MG63 (cell line): ENCODE measurements around the gene KIZ. TPM values are rescaled to one million over a fixed set of nuclear protein-coding genes. Genes with fewer than 3 reads are reported as not detected.
A peak's percentile ranks its signal among the peaks of the same experiment; 100 is the strongest.

Experiments used
- DNase-seq: peaks from one replicate; pipeline ENCODE4 v3.0.0-alpha.2; 2020
- H3K27me3 ChIP-seq: fragments of 250-450 bp; sonication (Bioruptor Pico); 2 replicates; pipeline ENCODE4 v1.5.1; 2020; ENCODE audit warnings: mild to moderate bottlenecking, moderate library complexity
- H3K36me3 ChIP-seq: fragments of 250-450 bp; sonication (Bioruptor Pico); 2 replicates; pipeline ENCODE4 v1.5.1; 2020; ENCODE audit warnings: mild to moderate bottlenecking, moderate library complexity
- H3K4me3 ChIP-seq: fragments of 250-450 bp; sonication (Bioruptor Pico); 2 replicates; pipeline ENCODE4 v1.5.1; 2020; ENCODE audit warnings: mild to moderate bottlenecking, moderate library complexity
- H3K9me3 ChIP-seq: fragments of 250-450 bp; sonication (Bioruptor Pico); 2 replicates; pipeline ENCODE4 v1.5.1; 2020; ENCODE audit warnings: mild to moderate bottlenecking, moderate library complexity
- total RNA-seq: library from RNA; depleted of rRNA; stranded (reverse); fragments of >200 nt; shearing (Covaris generic); gene quantifications from 2 replicates; pipeline ENCODE4 v1.2.3, GENCODE V29; 2014; ENCODE audit warnings: low replicate concordance; rRNA removed

The KIZ gene, protein sequence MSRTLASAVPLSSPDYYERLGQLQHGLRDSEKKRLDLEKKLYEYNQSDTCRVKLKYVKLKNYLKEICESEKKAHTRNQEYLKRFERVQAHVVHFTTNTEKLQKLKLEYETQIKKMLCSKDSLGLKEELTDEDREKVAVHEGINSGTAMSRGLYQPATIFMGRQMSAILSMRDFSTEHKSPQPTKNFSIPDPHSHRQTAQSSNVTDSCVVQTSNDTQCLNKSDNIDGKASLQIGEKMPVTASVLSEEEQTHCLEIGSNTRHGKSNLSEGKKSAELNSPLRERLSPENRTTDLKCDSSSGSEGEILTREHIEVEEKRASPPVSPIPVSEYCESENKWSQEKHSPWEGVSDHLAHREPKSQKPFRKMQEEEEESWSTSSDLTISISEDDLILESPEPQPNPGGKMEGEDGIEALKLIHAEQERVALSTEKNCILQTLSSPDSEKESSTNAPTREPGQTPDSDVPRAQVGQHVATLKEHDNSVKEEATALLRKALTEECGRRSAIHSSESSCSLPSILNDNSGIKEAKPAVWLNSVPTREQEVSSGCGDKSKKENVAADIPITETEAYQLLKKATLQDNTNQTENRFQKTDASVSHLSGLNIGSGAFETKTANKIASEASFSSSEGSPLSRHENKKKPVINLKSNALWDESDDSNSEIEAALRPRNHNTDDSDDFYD
- total RNA-seq, result 4.8 and 11.2 TPM in 2 replicates

DNA sequence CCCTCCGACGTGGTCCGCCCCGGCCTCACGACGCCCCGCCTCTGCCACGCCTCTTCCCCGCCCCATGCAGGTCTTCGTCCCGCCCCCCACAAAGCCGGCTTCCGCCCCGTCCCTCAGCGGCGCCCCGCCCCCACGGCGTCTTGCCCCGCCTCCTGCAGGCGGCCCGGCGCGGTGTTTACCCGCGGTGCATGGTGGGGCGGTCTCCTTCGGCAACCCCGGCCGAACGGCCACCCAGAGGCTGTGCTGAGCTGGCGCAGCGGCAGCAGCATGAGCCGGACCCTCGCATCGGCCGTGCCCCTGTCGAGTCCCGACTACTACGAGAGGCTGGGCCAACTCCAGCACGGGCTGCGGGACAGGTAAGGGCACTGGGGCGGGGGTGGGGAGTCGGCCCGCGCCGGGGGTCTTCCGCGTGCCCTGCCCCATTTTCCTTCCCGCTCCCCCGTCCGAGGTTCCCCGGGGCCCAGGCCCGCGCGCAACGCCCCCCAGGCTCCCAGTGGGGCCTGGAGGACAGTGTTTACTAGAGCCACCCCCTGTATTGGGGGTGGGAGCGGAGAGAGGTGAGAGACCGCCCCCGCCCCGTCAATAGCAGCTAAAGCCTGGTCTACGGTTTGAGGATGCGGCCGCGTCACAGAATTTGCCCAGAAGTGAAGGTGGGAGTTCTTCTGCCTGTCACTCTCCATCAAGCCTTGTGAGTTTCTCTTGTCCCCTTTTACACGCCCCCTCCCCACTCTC, at the start of gene KIZ:
Gene KIZ, plus strand, starts transcription at position 234 of the 732 bp plus-strand sequence. Its CDS starts 34 bp downstream, at position 268.
- Histone ChIP-seq H3K9me3 (no peaks in the 10 kb centered on the region), H3K36me3 (no peaks in the 10 kb centered on the region), H3K27me3 (no peaks in the 10 kb centered on the region), H3K4me3 (peak within 1 kb of the TSS; percentile 77)
- DNase-seq, result peak; percentile 88

DNA sequence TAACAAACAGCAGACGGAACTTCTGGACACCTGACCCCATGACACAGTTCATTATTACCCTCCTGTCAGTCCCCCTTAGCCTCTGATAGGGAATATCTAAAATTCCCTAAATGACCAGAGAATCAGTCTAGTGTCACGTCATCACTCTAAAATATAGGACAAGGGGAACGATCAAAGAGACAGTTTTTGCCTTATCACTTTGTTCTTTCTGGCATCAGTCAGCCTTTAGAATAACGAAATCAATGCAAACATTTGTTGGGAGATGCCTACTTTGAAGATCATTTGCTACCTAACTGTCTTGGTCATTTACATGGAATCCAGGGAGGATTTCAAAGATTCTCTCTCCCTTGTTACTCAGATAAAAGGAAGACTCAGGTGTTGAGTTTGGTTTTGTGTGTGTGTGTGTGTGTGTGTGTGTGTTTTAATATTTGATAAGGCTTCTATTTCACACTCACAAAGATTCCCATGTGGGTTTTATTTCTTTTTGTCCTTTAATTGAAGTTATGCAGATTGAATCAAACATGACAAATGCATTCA, 48.0 kb upstream of the KIZ start:
- no peak for DNase-seq
- no peaks in the 10 kb centered on the region for H3K27me3 ChIP-seq
- H3K36me3 ChIP-seq, result no peaks in the 10 kb centered on the region
- H3K9me3 ChIP-seq, result no peaks in the 10 kb centered on the region
- H3K4me3 ChIP-seq, result no peak overlapping the region

DNA sequence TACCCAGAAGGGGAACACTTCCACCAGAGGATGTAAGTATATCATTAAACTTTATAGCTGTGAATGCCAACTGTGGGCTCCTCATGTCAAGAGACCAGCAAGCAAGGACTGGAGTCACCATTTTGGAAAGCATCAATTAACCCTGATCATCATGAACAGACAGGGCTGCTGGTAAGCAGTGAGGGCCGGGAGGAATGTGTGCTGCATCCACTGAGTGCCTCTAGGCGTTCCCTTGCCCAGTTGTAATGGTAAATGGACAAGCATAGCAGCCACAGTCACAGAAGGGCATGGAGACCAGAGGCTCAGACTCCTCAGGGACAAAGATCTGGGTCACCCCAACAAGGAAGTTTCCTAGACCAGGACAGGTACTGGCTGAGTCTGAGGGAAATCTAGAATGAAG, 43.3 kb upstream of the KIZ start:
- Histone ChIP-seq H3K27me3 (no peaks in the 10 kb centered on the region), H3K9me3 (no peaks in the 10 kb centered on the region), H3K4me3 (no peak overlapping the region), H3K36me3 (no peaks in the 10 kb centered on the region)
- no peak for DNase-seq

DNA sequence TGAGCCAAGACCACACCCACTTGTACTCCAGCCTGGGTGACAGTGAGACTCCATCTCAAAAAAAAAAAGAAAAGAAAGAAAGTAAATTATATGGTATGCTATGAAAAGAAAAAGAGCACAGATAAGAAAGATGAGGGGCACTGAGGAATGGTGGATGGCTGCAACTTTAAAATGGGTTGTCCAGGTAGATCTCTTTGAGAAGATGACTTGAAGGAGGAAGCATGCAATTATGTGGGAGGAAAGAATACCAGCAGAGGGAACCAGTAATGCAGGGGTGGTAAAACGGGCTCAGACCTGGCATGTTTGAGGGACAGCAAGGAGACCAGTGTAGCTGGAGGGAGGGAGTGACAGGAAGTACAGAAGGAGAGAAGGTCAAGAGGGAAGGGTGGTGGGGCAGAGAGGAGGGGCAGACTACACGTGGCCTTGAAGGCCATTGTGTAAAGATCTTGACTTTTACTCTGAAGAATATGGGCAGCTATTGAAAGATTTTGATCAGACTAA, 42.0 kb upstream of the KIZ start:
- Histone ChIP-seq H3K27me3 (no peaks in the 10 kb centered on the region), H3K9me3 (no peaks in the 10 kb centered on the region), H3K4me3 (no peak overlapping the region), H3K36me3 (no peaks in the 10 kb centered on the region)
- no peak for DNase-seq

DNA sequence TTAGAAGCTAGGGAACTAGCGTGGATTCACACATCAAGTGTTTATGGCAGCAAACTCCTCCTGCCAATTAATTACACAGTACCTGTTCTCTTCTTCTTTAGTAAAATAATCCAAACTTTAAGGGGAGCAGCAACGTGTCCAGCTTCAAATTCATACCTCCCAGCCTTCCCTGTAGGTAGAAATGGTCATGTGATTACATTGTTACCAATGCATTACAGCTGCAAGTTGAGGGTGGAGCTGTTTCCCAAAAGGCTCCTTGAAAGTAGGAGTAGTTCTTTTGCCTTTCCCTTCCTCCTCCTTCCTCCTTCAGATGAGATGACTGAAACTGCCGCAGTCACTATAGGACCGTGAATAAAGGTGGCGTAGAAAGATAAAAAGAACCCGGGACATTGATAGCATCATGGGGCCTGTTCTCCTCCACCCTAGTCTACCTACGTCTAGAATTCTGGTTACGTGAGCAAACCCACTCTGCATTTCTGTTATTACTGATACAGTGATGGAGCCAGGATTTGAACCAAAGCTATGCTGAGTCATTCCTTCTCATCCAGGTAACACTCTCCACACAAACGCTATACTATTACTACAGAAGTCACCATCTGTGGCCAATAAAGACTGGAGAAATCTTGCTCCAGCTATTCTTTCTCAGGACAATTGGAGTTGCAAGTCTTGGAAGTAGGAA, 37.9 kb upstream of the KIZ start:
- H3K36me3 ChIP-seq, result no peaks in the 10 kb centered on the region
- no peak for DNase-seq
- no peaks in the 10 kb centered on the region for H3K9me3 ChIP-seq
- no peak overlapping the region for H3K4me3 ChIP-seq
- H3K27me3 ChIP-seq, result no peaks in the 10 kb centered on the region

DNA sequence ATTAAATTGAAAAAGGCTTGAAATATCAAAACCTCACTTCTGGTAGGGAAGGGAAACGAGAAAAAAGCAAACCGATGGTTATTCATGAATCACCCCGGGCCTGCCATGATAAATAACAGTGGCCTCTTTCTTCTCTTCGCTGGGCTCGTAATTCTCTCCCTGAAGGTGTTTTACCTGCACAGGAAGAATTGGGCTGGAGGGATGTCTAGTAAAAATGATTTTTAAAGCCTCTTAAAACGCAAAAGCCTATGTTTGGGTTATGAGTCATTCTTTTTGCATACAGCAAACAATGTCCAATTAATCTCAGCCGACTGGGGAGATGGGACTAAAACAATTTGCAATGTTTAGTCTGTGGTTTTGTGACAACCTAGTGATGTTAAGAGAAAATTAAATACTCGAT, 36.5 kb upstream of the KIZ start:
- H3K9me3 ChIP-seq, result no peaks in the 10 kb centered on the region
- H3K27me3 ChIP-seq, result no peaks in the 10 kb centered on the region
- no peaks in the 10 kb centered on the region for H3K36me3 ChIP-seq
- no peak overlapping the region for H3K4me3 ChIP-seq
- no peak for DNase-seq

DNA sequence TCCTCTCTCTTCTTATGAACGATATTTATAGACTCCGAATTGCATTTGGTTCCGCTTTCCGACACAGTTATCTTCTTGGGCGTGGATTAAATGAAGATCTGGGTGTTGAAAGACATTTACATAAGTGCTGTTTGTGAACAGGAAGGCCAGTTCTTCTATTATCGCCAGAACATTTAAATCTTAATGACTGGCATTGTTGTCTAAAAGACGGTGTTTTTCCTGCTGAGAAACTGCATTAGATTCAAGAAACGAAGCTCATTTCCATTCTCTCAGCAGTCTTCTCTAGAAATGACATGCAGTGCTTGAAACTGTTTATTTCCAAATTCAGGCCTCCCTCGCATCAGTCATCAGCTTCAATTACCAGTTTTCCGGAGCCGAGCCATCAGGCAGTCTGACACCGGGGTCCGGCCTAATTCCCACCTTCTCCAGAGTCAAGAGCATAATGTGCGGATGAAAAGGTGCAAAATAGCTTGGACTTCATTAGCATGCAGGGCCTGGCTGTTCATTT, 35.7 kb upstream of the KIZ start:
- Histone ChIP-seq H3K9me3 (no peaks in the 10 kb centered on the region), H3K27me3 (no peaks in the 10 kb centered on the region), H3K4me3 (no peak overlapping the region), H3K36me3 (no peaks in the 10 kb centered on the region)
- DNase-seq, result no peak

DNA sequence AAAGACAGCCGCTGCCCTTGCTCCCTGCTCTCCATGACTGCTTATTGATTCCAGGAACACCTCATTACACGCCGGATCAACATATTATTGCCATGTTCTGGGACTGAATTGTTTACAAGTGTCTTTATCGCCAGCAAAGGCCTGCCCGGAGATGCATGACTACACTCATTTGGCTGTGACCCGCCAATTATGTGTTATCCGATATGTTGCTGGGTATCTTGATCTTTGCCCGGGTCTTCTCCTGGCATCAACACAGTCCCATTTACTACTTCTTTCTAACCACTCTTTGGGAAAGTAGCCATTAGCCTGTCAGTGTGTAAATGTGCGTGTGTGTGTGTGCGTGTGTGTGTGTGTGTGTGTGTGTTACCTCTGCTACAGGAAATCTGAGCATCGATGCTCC, 35.2 kb upstream of the KIZ start:
- H3K27me3 ChIP-seq, result no peaks in the 10 kb centered on the region
- DNase-seq, result no peak

DNA sequence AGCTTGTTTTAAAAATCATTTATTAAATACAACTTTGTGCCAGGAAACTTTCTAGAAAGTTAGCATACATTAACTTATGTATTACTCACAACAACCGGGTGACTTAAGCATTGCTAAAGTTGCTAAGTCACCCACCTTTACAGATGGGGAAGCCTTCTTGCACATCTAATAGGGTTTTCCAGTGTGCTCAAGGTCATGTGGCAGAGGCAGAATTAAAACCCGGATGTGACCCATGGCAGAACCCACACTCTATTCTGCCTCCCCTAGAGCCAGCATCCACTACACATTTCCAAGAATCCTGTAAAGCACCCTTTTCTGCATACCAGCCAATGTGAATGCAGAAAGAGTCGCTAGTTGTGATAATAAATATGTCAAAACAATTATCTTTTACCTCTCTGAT, 33.1 kb upstream of the KIZ start:
- H3K27me3 ChIP-seq, result no peaks in the 10 kb centered on the region
- no peak for DNase-seq
- H3K9me3 ChIP-seq, result no peaks in the 10 kb centered on the region
- H3K36me3 ChIP-seq, result no peaks in the 10 kb centered on the region
- H3K4me3 ChIP-seq, result no peak overlapping the region

More for the DNA sequence above, 35.2 kb upstream of the KIZ start:
- Histone ChIP-seq H3K4me3 (no peak overlapping the region), H3K36me3 (no peaks in the 10 kb centered on the region), H3K9me3 (no peaks in the 10 kb centered on the region)

DNA sequence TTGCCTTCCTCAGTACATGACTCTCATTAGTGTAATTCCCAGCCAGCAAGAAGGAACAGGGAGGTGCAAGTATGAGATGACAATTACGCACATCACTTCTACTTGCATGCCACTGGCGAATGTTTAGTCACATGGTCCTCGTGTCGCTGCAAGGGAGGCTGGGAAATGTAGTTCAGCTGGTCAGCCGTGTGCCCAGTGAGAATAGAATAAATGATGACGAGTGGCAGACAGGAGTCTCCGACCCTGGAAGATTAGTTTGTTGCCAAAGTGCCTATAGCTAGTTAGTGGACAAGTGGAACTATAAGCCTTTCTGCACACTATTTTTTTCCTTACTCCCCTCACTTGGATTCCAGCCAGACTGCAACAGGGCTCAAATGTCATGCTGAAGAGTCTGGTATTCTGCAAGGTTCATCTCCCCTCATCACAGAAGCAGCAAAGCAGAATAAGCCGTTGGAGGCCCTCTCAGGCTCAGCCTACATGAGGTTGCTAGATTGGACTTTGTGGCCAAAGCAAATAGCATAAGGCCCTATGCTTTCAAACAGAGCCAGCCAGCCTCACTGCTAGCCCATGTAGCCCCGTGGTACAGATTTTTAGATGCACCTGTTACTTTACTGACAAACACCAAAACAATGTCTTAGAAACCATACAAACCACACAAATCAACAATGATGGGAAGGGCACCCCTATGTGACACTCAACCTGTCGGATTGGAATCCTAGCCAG, 29.4 kb upstream of the KIZ start:
- Histone ChIP-seq H3K9me3 (no peaks in the 10 kb centered on the region), H3K36me3 (no peaks in the 10 kb centered on the region), H3K4me3 (no peak overlapping the region), H3K27me3 (peaks cover 16% of the 10 kb centered on the region)
- DNase-seq, result no peak

DNA sequence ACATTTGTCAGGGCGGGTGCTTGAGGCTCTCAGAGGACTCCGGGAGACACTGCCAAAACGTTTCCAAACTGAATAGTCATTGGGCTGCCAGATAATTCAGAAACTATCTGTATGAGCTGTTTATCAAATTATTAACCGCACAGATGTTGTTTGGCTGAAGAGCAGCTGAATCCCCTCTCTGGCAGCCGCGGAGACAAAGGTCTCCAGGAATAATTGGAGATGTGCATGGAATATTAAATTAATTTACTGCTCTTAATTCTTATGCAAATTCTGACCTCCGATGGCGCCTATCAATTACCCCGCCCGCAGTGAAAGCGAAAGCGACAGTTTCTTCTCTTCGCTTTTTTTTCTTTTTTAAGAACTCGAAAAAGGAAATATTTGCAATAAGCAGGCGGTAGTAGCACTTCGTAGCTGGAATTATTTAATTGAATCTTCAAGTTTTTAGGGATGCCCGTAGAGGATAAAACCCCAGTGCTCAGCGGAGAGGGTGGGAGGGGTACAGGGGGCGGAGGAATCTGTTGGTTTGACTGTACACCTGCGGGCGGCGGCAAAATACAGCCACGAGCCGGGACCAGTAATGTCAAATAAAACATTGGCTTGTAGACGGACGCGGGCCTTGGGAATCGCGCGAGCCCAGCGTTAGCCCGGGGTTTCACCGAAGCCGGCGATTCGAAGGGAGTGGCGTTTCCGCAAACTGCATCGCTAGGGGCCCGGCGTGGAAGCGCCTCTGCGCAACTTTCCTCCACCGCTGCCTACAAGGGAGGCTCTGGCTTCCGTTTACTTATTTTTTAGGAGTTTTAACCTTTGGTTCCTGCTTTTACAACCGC, 25.9 kb upstream of the KIZ start:
- Histone ChIP-seq H3K9me3 (no peaks in the 10 kb centered on the region), H3K4me3 (no peak overlapping the region), H3K36me3 (no peaks in the 10 kb centered on the region), H3K27me3 (peaks cover 16% of the 10 kb centered on the region)
- no peak for DNase-seq

DNA sequence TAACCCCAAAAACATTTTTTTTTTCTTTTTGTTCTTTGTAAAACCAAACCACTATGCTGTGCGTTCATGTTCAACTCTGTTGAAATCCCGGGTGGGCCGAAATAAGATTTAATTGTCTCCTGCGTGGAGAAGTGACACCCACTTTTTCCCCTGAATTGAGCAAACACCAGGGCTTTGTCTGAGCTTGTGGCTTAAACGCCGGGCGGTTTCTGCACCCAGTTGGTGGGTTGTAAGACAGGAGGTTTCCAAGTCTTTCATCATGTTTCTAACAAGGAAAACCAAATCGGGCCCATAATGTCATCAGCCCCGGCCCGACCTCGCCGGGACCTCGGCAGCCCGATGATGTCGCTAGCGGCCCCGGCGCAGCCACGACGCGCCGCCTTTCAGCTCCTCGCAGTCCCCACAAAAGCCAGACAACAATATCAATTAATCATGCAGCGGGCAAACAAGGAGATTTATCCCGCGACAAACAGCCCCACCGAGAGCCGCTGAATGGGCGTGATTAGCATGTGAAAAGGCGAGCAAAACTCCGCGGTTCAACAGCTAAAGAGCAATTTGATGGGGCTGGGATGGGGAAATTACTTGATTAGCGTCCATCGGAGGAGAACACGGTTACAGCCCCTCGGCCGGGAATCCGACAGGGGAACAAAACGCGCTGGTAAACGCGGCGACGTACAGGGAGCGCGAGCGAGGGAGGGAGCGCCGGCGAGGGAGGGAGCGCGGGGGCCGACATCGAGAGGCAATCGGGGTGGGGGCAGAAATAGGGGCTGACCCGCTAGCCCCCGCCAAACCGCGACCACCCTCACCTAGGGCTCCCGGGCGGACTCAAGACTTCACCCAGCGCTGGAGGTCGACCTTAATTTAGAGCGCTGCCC, 25.1 kb upstream of the KIZ start:
- peaks cover 16% of the 10 kb centered on the region for H3K27me3 ChIP-seq

DNA sequence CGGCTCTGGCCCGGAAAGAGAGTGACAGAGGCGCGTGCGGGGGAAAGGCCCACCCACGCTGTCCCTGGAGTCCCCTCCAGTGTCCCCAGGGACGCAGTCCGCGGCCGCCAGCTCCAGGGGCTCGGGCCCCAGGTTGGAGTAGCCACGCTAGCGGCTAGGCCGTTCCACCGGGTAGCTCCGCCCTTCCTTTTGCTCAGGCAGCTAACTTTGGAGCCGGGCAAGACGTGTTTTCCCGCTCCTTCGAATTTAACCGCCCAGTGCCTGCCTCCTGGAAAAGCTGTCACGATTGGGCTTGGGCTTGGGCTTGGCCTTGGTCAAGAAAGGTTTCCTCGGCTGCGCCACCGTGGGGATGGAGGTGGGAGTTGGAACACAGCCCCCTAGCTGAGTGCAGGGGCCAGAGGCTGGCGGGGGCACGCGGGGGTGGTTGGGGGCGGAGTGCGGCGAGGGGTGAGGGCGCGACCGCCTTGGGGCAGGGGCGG, 24.4 kb upstream of the KIZ start:
- no peaks in the 10 kb centered on the region for H3K9me3 ChIP-seq
- peaks cover 16% of the 10 kb centered on the region for H3K27me3 ChIP-seq
- H3K4me3 ChIP-seq, result no peak overlapping the region
- no peak for DNase-seq
- no peaks in the 10 kb centered on the region for H3K36me3 ChIP-seq

More for the DNA sequence above, 25.1 kb upstream of the KIZ start:
- Histone ChIP-seq H3K9me3 (no peaks in the 10 kb centered on the region), H3K36me3 (no peaks in the 10 kb centered on the region), H3K4me3 (no peak overlapping the region)
- DNase-seq, result no peak
